Mesendoderm (in vitro differentiated cells): ENCODE data around the gene TENT5A. TPM values are rescaled to one million over a fixed set of nuclear protein-coding genes. Genes with fewer than 3 reads are reported as not detected.

Experiments
- DNase-seq: peaks from one replicate; pipeline ENCODE4 v3.0.0; 2013
- H2AK5ac ChIP-seq: 2 replicates; pipeline ENCODE4 v1.6.1; 2013; ENCODE audit warnings: low read length, inconsistent platforms
- H2BK120ac ChIP-seq: 2 replicates; pipeline ENCODE4 v1.6.1; 2013; ENCODE audit warnings: low read depth, mild to moderate bottlenecking, low read length, moderate library complexity, mixed read lengths
- H2BK15ac ChIP-seq: replicated peaks from 2 replicates; pipeline ENCODE4 v1.6.1; 2013; ENCODE audit warnings: low read depth, mild to moderate bottlenecking, moderate library complexity
- H2BK5ac ChIP-seq: 2 replicates; pipeline ENCODE4 v1.6.1; 2013; ENCODE audit warnings: low read length, inconsistent platforms
- H3K18ac ChIP-seq: 2 replicates; pipeline ENCODE4 v1.6.1; 2013; ENCODE audit warnings: mild to moderate bottlenecking, low read length, mixed read lengths
- H3K23ac ChIP-seq: one replicate; pipeline ENCODE4 v1.6.1; 2013; ENCODE audit warnings: low read length
- H3K27ac ChIP-seq: 2 replicates; pipeline ENCODE4 v1.5.1; 2013; ENCODE audit warnings: low read depth, mild to moderate bottlenecking, inconsistent platforms, low read length, moderate library complexity
- H3K27me3 ChIP-seq: 2 replicates; pipeline ENCODE4 v1.6.1; 2013; ENCODE audit warnings: low read length, control low read depth, mild to moderate bottlenecking, inconsistent platforms; ENCODE audit not compliant: insufficient read depth, poor library complexity
- H3K36me3 ChIP-seq: 2 replicates; pipeline ENCODE4 v1.6.1; 2013; ENCODE audit warnings: low read length, inconsistent platforms; ENCODE audit not compliant: control insufficient read depth, insufficient read depth
- H3K4ac ChIP-seq: one replicate; pipeline ENCODE4 v1.6.1; 2013; ENCODE audit warnings: low read depth, mild to moderate bottlenecking, low read length, moderate library complexity
- H3K4me1 ChIP-seq: 2 replicates; pipeline ENCODE4 v1.6.1; 2013; ENCODE audit warnings: low read depth, low read length, inconsistent platforms; ENCODE audit not compliant: control insufficient read depth
- H3K4me2 ChIP-seq: 2 replicates; pipeline ENCODE4 v1.6.1; 2013; ENCODE audit warnings: low read length
- H3K4me3 ChIP-seq: 2 replicates; pipeline ENCODE4 v1.5.1; 2013; ENCODE audit warnings: mild to moderate bottlenecking, low read length
- H3K56ac ChIP-seq: one replicate; pipeline ENCODE4 v1.6.1; 2013; ENCODE audit warnings: low read length
- H3K79me1 ChIP-seq: 2 replicates; pipeline ENCODE4 v1.6.1; 2013; ENCODE audit warnings: low read length, inconsistent platforms
- H3K79me2 ChIP-seq: 2 replicates; pipeline ENCODE4 v1.6.1; 2013; ENCODE audit warnings: mild to moderate bottlenecking, low read length; ENCODE audit not compliant: control insufficient read depth, insufficient read depth
- H3K9ac ChIP-seq: 2 replicates; pipeline ENCODE4 v1.6.1; 2013; ENCODE audit warnings: low read length, inconsistent platforms
- H4K5ac ChIP-seq: one replicate; pipeline ENCODE4 v1.6.1; 2013; ENCODE audit warnings: low read length
- H4K8ac ChIP-seq: one replicate; pipeline ENCODE4 v1.6.1; 2013; ENCODE audit warnings: low read depth, mild to moderate bottlenecking, control low read depth, low read length, moderate library complexity
- WGBS: extraction: QIAGEN DNeasy Blood & Tissue Kit; methylation state at CpG from one replicate; pipeline ENCODE4 v1.1.7; 2013; ENCODE audit warnings: low lambda C conversion rate, missing lambda C conversion rate; ENCODE audit not compliant: insufficient coverage; ENCODE audit errors: extremely low coverage; 5-methylcytosine and 5-hydroxymethylcytosine counted together
- polyA plus RNA-seq, 2 experiments: library from polyadenylated mRNA; stranded (reverse); fragments of 200-250 nt; gene quantifications; one replicate each; pipeline ENCODE4 v1.2.3, GENCODE V29; 2013

Gene TENT5A
- polyA plus RNA-seq (2013, experiment 1 of 2): 0.69 TPM
- 0.62 TPM for polyA plus RNA-seq (2013, experiment 2 of 2)

GRCh38 chr6:81752084-81752920 lies at the start of gene TENT5A:
Gene TENT5A (minus strand): TSS chr6:81752681. CDS start chr6:81752141, 540 bp downstream.
- peak; percentile 95 for DNase-seq
- H3K56ac ChIP-seq: peak within 1 kb of the TSS; percentile 87
- WGBS: no CpG with 5 or more reads among the region's 77 CpGs

GRCh38 chr6:81801489-81801888 lies 49.0 kb upstream of the TENT5A start:
- no CpG with 5 or more reads among the region's 3 CpGs for WGBS
- no peak overlapping the region for H3K56ac ChIP-seq
- H3K18ac ChIP-seq: no peak overlapping the region

More at GRCh38 chr6:81752084-81752920, at the start of gene TENT5A:
- Histone ChIP-seq H3K4me2 (peak within 1 kb of the TSS; percentile 97), H3K9ac (peak within 1 kb of the TSS; percentile 71), H3K4ac (no peak within 1 kb of the TSS), H3K79me2 (no peaks in the 10 kb centered on the region), H3K36me3 (no peaks in the 10 kb centered on the region), H2BK5ac (no peak within 1 kb of the TSS), H2AK5ac (no peak within 1 kb of the TSS), H3K79me1 (no peaks in the 10 kb centered on the region), H4K8ac (no peak within 1 kb of the TSS), H4K5ac (no peak within 1 kb of the TSS), H3K4me1 (no peaks in the 10 kb centered on the region), H3K4me3 (peak within 1 kb of the TSS; percentile 76), H3K27me3 (no peaks in the 10 kb centered on the region), H3K23ac (peak within 1 kb of the TSS; percentile 83), H2BK120ac (no peak within 1 kb of the TSS), H2BK15ac (no peak within 1 kb of the TSS), H3K27ac (no peak within 1 kb of the TSS), H3K18ac (no peak within 1 kb of the TSS)

GRCh38 chr6:81800666-81801065 lies 48.2 kb upstream of the TENT5A start:
- no peak overlapping the region for H3K4ac ChIP-seq
- no CpG with 5 or more reads among the region's 3 CpGs for WGBS
- no peaks in the 10 kb centered on the region for H3K79me1 ChIP-seq
- no peak overlapping the region for H3K9ac ChIP-seq
- H3K27ac ChIP-seq: no peak overlapping the region
- no peak overlapping the region for H3K23ac ChIP-seq
- H3K4me1 ChIP-seq: no peaks in the 10 kb centered on the region
- no peaks in the 10 kb centered on the region for H3K79me2 ChIP-seq
- no peak overlapping the region for H4K8ac ChIP-seq
- H2BK120ac ChIP-seq: no peak overlapping the region
- no peak for DNase-seq
- no peak overlapping the region for H2BK15ac ChIP-seq
- H2AK5ac ChIP-seq: no peak overlapping the region
- no peak overlapping the region for H3K56ac ChIP-seq
- no peak overlapping the region for H3K4me3 ChIP-seq
- no peak overlapping the region for H3K4me2 ChIP-seq
- no peak overlapping the region for H3K18ac ChIP-seq
- H3K27me3 ChIP-seq: no peaks in the 10 kb centered on the region
- no peaks in the 10 kb centered on the region for H3K36me3 ChIP-seq
- no peak overlapping the region for H4K5ac ChIP-seq
- H2BK5ac ChIP-seq: no peak overlapping the region

More at GRCh38 chr6:81801489-81801888, 49.0 kb upstream of the TENT5A start:
- H2AK5ac ChIP-seq: no peak overlapping the region
- DNase-seq: peak; percentile 83
- no peak overlapping the region for H3K23ac ChIP-seq
- H2BK120ac ChIP-seq: no peak overlapping the region
- no peak overlapping the region for H3K4me3 ChIP-seq
- no peaks in the 10 kb centered on the region for H3K79me2 ChIP-seq
- H3K27me3 ChIP-seq: no peaks in the 10 kb centered on the region
- no peak overlapping the region for H2BK5ac ChIP-seq
- no peaks in the 10 kb centered on the region for H3K36me3 ChIP-seq
- no peaks in the 10 kb centered on the region for H3K79me1 ChIP-seq
- H3K4ac ChIP-seq: no peak overlapping the region
- H3K27ac ChIP-seq: no peak overlapping the region
- H4K8ac ChIP-seq: no peak overlapping the region
- no peak overlapping the region for H4K5ac ChIP-seq
- no peaks in the 10 kb centered on the region for H3K4me1 ChIP-seq
- H3K4me2 ChIP-seq: no peak overlapping the region
- no peak overlapping the region for H2BK15ac ChIP-seq
- no peak overlapping the region for H3K9ac ChIP-seq

GRCh38 chr6:81799323-81799722 lies 46.8 kb upstream of the TENT5A start:
- no peak for DNase-seq
- no peak overlapping the region for H3K18ac ChIP-seq
- no peak overlapping the region for H3K23ac ChIP-seq
- WGBS: no CpG with 5 or more reads among the region's 1 CpG
- H3K9ac ChIP-seq: no peak overlapping the region
- no peak overlapping the region for H2BK5ac ChIP-seq
- no peak overlapping the region for H2BK120ac ChIP-seq
- no peak overlapping the region for H2BK15ac ChIP-seq
- no peaks in the 10 kb centered on the region for H3K36me3 ChIP-seq
- no peaks in the 10 kb centered on the region for H3K4me1 ChIP-seq
- no peaks in the 10 kb centered on the region for H3K27me3 ChIP-seq
- H3K27ac ChIP-seq: no peak overlapping the region
- H3K79me2 ChIP-seq: no peaks in the 10 kb centered on the region
- H3K79me1 ChIP-seq: no peaks in the 10 kb centered on the region
- H3K56ac ChIP-seq: no peak overlapping the region
- H3K4ac ChIP-seq: no peak overlapping the region
- no peak overlapping the region for H4K8ac ChIP-seq
- no peak overlapping the region for H4K5ac ChIP-seq
- no peak overlapping the region for H3K4me2 ChIP-seq
- H2AK5ac ChIP-seq: no peak overlapping the region
- H3K4me3 ChIP-seq: no peak overlapping the region

GRCh38 chr6:81797591-81797990 lies 45.1 kb upstream of the TENT5A start:
- Histone ChIP-seq H3K18ac (no peak overlapping the region), H3K4me1 (no peaks in the 10 kb centered on the region), H3K36me3 (no peaks in the 10 kb centered on the region), H2BK120ac (no peak overlapping the region), H2BK5ac (no peak overlapping the region), H3K56ac (no peak overlapping the region), H3K27me3 (no peaks in the 10 kb centered on the region), H3K79me2 (no peaks in the 10 kb centered on the region), H3K23ac (no peak overlapping the region), H2BK15ac (no peak overlapping the region), H3K27ac (no peak overlapping the region), H3K4me3 (no peak overlapping the region), H3K79me1 (no peaks in the 10 kb centered on the region), H2AK5ac (no peak overlapping the region), H3K4ac (no peak overlapping the region), H4K8ac (no peak overlapping the region), H3K9ac (no peak overlapping the region), H3K4me2 (no peak overlapping the region), H4K5ac (no peak overlapping the region)
- no peak for DNase-seq
- WGBS: no CpG with 5 or more reads among the region's 1 CpG
